GM08714 (cell line): ENCODE measurements around the gene ITGB8.

Source experiments
- H3K4me3 ChIP-seq: fragments of 200-500 bp; sonication (Bioruptor generic); 2 replicates; pipeline ENCODE4 v1.5.1; 2014; ENCODE audit warnings: mild to moderate bottlenecking, low read length, inconsistent platforms
- ZNF274 ChIP-seq: IDR thresholded peaks from 2 replicates; pipeline ENCODE4 v1.6.1; 2012; ENCODE audit warnings: mild to moderate bottlenecking, low read depth, low read length

ITGB8 gene

GRCh38 chr7:20464891-20465290 lies 134.2 kb downstream of the ITGB8 start:
- TF ChIP-seq ZNF274, result no peak
- H3K4me3 ChIP-seq, result no peak overlapping the region
